ELR (cell line): ENCODE data around the gene SND1.
A peak's percentile ranks its signal among the peaks of the same experiment; 100 is the strongest.

Source experiments
- DNase-seq: peaks from one replicate; pipeline ENCODE4 v3.0.0-alpha.2; 2015; ENCODE audit warnings: low read depth

The SND1 gene

GRCh38 chr7:128041203-128041602 lies 389.2 kb downstream of the SND1 start:
- peak; percentile 87 for DNase-seq

DNA sequence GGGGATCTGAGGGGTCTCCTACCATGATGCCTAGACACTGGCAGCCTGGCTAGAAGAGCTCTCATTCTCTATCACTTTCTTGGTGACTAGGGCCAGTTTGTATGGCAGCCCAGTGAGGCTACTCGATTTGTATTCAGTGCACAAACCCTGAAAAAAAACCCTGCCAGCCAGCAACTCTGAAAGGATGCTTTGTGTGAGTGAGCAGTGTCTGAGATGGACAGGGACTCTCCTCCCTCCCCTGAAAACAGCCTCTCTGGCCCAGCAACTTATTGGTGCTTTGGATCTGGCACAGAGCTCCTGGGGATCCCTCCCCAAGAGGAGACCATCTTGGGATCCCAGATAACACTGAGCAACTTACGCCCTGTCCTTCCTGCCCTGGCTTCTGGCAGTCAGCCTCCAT lies 390.0 kb downstream of the SND1 start:
- DNase-seq: no peak

DNA sequence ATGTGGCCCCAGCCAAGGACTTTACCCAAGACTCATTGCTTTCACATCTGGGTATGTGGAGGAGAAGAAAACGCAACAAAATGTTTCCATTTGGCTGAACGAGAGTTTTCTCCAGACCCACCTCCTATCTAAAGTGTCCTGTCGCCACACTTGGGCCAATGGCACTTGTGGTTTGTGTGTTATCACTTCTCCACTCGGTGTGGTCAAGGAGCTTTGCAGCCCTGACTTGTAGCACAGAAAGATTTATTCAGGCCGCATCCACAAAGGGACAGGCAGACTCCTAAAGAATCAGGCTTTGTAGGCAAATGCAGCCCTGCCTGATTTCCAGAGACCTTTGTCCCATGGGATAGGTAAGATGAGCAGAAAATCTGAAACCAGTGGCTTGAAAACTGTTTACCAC lies 392.1 kb downstream of the SND1 start:
- no peak for DNase-seq

GRCh38 chr7:128045158-128045557 lies 393.2 kb downstream of the SND1 start:
- no peak for DNase-seq

- peak; percentile 49 for DNase-seq
Measured at GRCh38 chr7:128045766-128046165, 393.8 kb downstream of the SND1 start.

DNA sequence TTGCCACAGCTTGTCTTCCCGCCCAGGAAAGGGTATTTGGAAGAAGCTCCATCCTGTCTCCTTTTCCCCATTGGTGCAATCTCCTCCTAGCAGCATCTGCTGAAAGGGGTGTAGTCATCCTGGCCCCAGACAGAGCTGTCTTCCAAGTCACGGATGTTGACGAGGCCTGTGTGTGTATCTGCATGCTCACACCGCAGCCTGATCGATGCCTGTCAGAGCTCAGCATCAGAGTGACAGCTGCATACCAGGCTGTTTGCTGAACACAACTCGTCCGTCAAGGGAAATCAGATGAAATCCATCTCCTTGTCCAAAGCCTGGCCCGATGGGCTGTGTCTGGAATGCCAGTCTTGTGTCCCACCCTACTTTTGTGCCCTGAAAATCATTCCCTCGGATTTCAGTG lies 400.4 kb downstream of the SND1 start:
- no peak for DNase-seq

DNA sequence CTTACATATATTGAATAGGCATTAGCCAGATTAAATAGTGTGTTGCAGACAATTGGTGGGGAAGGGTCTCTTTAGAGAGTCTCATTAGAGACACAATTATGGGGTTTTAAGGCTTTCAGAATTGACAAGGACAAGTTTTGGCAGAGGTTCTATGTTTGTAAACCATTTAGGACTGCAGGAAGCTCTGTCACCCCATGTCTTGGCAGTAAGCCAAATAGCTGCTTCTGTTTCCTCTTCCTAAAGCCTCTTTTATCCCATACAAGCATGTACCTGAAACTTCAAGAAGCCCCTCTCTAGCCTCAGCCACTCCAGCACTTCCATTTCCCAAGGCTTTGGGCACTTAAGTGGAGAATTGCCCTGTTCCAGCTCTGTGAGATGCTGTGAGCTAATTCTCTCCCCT lies 401.0 kb downstream of the SND1 start:
- DNase-seq: peak; percentile 41

DNA sequence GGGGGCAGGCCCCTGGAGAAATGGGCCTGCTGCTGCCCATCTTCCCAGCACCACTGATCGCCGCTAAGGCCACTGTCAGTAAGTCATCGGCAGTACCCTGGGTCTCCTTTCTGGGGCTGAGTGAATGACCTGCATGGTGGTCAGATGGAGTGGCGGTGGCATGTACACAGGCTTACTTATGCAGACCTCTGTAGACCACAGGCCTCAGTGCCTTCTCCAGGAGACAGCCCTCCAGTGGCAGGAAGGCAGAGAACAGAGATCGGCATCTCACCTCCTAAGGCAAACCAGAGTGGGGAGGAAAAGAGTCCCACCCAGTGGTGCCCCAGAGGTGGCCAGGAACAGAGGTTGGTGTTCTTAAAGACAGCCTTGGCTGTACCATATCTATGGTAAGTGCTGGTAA lies 402.0 kb downstream of the SND1 start:
- DNase-seq: no peak

- DNase-seq: no peak
Measured at GRCh38 chr7:128054511-128054910, 402.5 kb downstream of the SND1 start.

GRCh38 chr7:128055637-128056036 lies 403.6 kb downstream of the SND1 start:
- no peak for DNase-seq

- DNase-seq: peak; percentile 85
Measured at GRCh38 chr7:128056901-128057300, 404.9 kb downstream of the SND1 start.

- DNase-seq: no peak
Measured at GRCh38 chr7:128057909-128058308, 405.9 kb downstream of the SND1 start.

DNA sequence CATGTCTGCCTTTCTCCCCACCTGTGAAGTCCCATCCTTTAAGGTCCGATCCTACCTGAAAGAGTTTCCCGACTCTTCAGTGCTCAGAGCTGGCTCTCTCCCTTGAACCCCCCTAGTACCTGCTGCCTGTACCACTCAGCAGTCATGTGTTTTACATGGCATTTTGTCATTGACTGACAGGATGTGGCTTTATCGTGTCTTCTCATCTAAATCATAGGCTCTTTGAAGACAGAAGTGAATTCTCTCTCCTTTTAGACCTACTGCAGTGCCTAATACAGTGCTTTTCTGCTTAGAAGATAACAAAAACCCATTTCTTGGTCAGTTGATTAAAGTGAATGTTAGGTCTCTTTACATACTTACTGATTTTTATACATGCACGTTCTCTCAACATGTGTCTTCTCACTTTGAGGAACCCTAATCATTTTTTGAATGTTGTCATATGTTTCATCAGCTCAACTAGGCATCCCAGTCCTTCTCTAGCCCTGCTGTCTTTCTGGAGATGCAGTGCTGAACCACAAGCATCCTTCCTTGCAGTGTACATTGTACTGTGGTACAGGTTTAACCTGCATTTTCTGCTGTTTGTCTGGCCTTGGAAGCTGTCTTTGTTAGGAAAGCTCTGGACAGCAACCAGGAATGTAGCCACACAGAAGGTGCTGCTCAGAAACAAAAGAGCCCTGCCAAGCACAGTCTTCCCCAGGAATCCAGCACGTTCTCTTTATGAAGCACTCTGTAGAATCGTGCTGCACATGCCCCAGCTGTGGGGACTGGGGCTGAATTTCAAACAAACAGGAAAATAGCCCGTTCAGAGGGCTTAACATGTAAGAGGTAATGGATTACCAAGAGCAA lies 407.4 kb downstream of the SND1 start:
- no peak for DNase-seq

DNA sequence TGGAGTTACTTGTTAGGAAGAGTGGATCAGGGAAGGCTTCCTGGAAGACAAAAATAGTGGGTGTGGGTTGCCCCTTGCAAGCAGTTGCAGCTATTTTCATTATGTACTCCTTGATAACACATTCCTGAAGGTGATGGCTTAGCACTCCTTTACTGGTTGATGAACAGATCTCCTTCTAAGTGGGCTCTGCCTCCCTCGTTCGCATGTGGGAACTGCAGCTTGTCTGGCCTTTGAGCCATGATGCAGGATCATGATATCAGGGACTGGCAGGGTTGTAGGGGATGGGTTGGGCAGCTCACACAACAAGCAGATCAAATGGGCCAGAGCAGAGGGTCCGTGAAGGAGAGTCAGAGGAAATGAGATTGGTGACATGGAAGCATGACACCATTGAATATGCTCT lies 408.0 kb downstream of the SND1 start:
- DNase-seq: no peak

DNA sequence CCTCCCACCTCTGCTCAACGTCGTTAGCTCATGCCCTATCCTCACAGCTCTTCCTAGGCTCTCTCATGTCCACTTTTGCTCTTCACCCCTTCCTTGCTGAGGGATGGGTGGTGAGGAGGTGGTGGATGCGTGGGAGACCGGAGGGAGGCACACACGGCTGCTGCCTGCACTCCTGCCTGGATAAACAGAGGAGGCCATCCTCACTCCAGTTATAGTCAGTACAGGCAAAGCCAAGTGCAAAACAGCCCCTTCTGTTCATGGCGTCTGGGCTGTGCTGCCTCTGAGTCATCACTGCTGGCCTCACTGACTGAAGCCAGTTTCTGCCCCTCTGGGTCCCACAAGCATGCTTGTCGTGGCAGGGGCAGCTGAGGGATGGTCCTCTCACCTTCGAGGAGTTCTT lies 411.1 kb downstream of the SND1 start:
- no peak for DNase-seq

GRCh38 chr7:128065872-128066271 lies 413.9 kb downstream of the SND1 start:
- no peak for DNase-seq

DNA sequence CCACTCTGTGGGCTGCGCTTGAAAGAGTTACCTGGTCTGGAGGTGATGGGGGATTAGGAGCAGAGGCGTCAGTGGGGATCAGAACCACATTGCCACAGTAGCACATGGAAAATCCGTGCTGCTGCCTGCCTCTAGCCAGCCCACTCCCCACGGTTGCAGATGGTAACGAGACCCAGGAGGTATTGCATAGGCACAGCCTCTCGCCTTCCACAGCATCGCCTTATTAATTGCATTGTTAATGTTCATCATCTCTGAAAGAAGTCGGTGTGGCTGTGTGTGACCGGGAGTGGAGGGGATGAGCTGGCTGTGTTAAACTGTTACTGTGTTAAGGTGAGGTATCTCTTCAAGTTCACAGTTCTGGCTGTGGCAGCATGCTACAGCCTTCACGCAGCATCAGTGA lies 414.4 kb downstream of the SND1 start:
- DNase-seq: no peak

DNA sequence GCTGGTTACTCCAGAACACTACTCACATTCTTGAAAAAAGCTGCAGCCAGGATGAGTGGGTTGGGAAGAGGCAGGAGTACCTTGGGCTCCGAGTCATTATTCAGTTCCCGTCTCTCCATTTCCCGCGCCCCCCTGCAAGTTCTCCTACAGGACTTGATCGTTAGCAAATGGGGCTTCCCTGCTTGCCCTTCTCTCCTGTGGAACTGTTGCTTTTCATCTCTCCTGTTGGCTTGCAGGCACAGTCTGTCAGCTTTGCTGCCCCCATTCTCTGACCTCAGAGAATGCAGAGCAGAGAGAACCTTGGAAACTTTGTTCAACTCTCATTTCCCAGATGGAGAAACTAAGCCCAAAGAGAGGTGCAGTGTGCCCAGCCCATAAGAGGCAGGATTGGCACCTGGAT lies 414.9 kb downstream of the SND1 start:
- no peak for DNase-seq

- DNase-seq: no peak
Measured at GRCh38 chr7:128067983-128068382, 416.0 kb downstream of the SND1 start.

- DNase-seq: no peak
Measured at GRCh38 chr7:128068785-128069184, 416.8 kb downstream of the SND1 start.

GRCh38 chr7:128069373-128070364 lies 417.7 kb downstream of the SND1 start:
- DNase-seq: no peak

DNA sequence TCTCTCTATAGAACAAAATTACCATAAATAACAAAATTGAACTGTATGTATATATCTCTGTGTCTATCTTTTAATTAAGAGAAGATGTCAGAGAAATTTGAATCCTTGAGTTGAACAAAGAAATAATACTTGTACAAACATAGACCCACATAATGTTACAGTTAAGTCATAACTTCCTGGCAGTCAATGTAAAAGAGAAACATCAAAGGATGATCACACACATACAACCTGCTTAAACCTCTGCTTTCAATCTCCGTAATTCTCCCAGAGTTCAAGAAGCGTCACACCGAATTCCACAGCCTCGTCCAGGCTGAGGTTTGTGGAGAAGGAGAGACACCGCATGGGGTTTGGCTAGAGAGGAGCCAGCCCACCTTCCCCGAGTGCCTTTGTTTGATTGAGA lies 419.4 kb downstream of the SND1 start:
- no peak for DNase-seq

DNA sequence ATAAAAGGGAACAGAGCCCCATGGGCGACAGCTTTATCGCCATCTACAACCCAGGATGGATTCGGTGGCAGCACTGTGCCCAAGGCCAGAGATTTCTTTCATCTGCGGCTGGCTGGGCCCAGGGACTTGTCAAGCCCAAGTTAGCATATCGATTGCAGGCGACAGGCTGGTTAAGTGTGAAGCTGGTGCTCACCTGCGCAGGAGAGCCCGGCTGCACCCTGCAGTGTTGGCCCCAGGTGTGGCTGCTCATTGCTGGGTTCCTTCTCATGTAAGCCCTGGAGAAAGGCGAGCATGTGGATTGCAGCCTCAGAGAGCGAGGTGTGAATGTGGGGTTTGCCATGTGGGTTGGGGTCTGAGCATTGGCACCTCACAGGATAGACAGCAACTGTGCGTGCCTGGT lies 419.8 kb downstream of the SND1 start:
- no peak for DNase-seq
